PC-3 (cell line): ENCODE data around the gene RARRES2.

Experiments used
- EZH2 ChIP-seq: fragments of 300-600 bp; sonication (generic); IDR thresholded peaks from one replicate; pipeline ENCODE4 v1.6.1; 2017; ENCODE audit warnings: antibody characterized with exemption, mild to moderate bottlenecking, low read length; ENCODE audit not compliant: unreplicated experiment
- TF ChIP-seq, protein P1 (sequence below): fragments of 300-600 bp; sonication (generic); conservative IDR thresholded peaks from 2 replicates; pipeline ENCODE4 v1.5.1; 2017; ENCODE audit warnings: antibody characterized with exemption, low read depth, mild to moderate bottlenecking, low read length

DNA sequence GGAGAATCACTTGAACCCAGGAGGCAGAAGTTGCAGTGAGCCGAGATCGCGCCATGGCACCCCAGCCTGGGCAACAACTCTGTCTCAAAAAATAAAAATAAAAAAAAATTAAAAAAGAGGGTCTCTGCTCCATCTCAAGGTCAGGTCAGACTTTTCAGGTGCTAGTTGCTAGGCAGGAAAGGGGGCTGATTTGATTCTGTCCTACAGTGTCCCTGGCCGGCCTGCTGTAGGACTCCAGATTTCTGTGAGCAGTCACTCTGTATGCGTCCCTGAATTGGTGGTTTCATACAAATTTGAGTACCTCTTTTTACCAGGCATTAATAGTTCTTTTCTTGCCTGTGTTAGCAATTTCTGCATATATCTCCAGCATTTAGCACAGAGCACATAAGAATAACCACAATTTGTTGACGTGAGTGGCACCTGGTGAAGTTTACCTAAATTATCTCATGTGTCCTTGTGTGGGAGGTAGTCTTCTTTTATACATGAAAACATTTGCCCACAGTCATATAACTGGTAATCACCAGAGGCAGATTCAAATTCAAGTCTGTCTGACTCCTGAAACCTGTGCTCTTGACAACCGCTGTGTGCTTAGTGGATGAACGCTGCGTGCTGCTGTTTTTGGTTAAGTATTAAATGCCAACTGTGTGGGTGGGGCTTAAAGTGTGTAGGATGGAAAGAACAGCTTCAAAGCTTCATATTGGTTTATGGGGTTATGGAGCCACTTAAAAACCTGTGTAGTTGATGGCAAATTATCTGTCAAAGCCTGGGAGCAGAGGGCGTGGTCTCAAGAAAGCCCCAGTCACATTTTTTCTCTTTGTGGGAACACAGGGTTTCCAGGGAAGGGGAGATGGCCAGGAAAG, 34.5 kb upstream of the RARRES2 start:
- TF ChIP-seq, protein P1, sequence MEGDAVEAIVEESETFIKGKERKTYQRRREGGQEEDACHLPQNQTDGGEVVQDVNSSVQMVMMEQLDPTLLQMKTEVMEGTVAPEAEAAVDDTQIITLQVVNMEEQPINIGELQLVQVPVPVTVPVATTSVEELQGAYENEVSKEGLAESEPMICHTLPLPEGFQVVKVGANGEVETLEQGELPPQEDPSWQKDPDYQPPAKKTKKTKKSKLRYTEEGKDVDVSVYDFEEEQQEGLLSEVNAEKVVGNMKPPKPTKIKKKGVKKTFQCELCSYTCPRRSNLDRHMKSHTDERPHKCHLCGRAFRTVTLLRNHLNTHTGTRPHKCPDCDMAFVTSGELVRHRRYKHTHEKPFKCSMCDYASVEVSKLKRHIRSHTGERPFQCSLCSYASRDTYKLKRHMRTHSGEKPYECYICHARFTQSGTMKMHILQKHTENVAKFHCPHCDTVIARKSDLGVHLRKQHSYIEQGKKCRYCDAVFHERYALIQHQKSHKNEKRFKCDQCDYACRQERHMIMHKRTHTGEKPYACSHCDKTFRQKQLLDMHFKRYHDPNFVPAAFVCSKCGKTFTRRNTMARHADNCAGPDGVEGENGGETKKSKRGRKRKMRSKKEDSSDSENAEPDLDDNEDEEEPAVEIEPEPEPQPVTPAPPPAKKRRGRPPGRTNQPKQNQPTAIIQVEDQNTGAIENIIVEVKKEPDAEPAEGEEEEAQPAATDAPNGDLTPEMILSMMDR = no peak
- no peak for TF ChIP-seq EZH2
